GM12878 (cell line): ENCODE data around the gene SH2B3. TPM values are rescaled to one million over a fixed set of nuclear protein-coding genes. Genes with fewer than 3 reads are reported as not detected.

Experiments used
- ATAC-seq: fragments of 200-7000 bp; cut with Tn5 transposase; 3 replicates; pipeline ENCODE4 v1.9.1; 2020; ENCODE audit warnings: mild to moderate bottlenecking, moderate library complexity
- BruUV-seq: library from RNA; stranded (reverse); fragments of 400-500 nt; replicated peaks from 2 replicates; lab custom pipeline; 2021; lab: Mats Ljungman, UMichigan
- CTCF ChIA-PET: fragments of 300-600 bp; sonication (Branson Sonifier 250); formaldehyde crosslinking; extraction: SDS; loops from one replicate; lab custom pipeline; 2021; ENCODE audit warnings: inconsistent platforms; lab: Yijun Ruan, JAX
- POLR2A ChIA-PET: fragments of 350-600 bp; formaldehyde crosslinking; extraction: SDS; loops from one replicate; lab custom pipeline; 2021; ENCODE audit warnings: inconsistent platforms; lab: Charles Lee
- RAD21 ChIA-PET: fragments of 300-600 bp; sonication (Branson Sonifier 250); formaldehyde crosslinking; loops from one replicate; lab custom pipeline; 2023; ENCODE audit warnings: antibody characterized with exemption; ENCODE audit not compliant: unreplicated experiment; lab: Charles Lee
- SMC1A ChIA-PET: fragments of 300-600 bp; sonication (Branson Sonifier 250); formaldehyde crosslinking; loops from one replicate; lab custom pipeline; 2023; ENCODE audit not compliant: unreplicated experiment, uncharacterized antibody; lab: Charles Lee
- DNase-seq: peaks from one replicate; pipeline ENCODE4 v3.0.0-alpha.2; 2011; ENCODE audit warnings: low read depth, low spot score
- FAIRE-seq: peaks from 3 replicates; lab custom pipeline; 2011; peaks lifted over from hg19 to GRCh38; lab: Jason Lieb, UNC
- H2AFZ ChIP-seq: 2 replicates; pipeline ENCODE4 v1.6.0; 2011; ENCODE audit warnings: low read depth, low read length, control low read depth; ENCODE audit not compliant: control insufficient read depth
- H3K27ac ChIP-seq: 2 replicates; pipeline ENCODE4 v1.5.1; 2011; ENCODE audit warnings: control low read depth; ENCODE audit not compliant: control insufficient read depth, insufficient read depth
- H3K27me3 ChIP-seq, 2 experiments: replicated peaks in 1 of 2; 2 replicates each; pipeline versions ENCODE4 v1.6.0 to v1.6.1; 2011; ENCODE audit warnings: low read length in 1 of 2; ENCODE audit not compliant: control insufficient read depth in 2 of 2, insufficient read depth in 2 of 2
- H3K36me3 ChIP-seq, 2 experiments: 2 replicates each; pipeline ENCODE4 v1.5.1; 2011; ENCODE audit warnings: low read length in 1 of 2; ENCODE audit not compliant: control insufficient read depth in 2 of 2, insufficient read depth in 2 of 2
- H3K4me1 ChIP-seq: 2 replicates; pipeline ENCODE4 v1.6.1; 2011; ENCODE audit warnings: mild to moderate bottlenecking, low read length, moderate library complexity, mixed read lengths; ENCODE audit not compliant: control insufficient read depth, insufficient read depth
- H3K4me2 ChIP-seq: 2 replicates; pipeline ENCODE4 v1.6.0; 2011; ENCODE audit warnings: control low read depth; ENCODE audit not compliant: control insufficient read depth, insufficient read depth
- H3K4me3 ChIP-seq: fragments of 200-600 bp; sonication (generic); 2 replicates; pipeline ENCODE4 v1.5.1; 2016
- H3K79me2 ChIP-seq: 2 replicates; pipeline ENCODE4 v1.6.0; 2011; ENCODE audit warnings: low read length; ENCODE audit not compliant: control insufficient read depth, insufficient read depth
- H3K9ac ChIP-seq: 2 replicates; pipeline ENCODE4 v1.8.0; 2011; ENCODE audit warnings: low read length, control low read depth, mixed read lengths; ENCODE audit not compliant: control insufficient read depth, insufficient read depth
- H3K9me3 ChIP-seq: replicated peaks from 3 replicates; pipeline ENCODE4 v1.5.1; 2011; ENCODE audit warnings: mild to moderate bottlenecking, low read length; ENCODE audit not compliant: control insufficient read depth, insufficient read depth
- H4K20me1 ChIP-seq: 2 replicates; pipeline ENCODE4 v1.6.0; 2011; ENCODE audit not compliant: control insufficient read depth, insufficient read depth
- ATF2 ChIP-seq: IDR thresholded peaks from 2 replicates; pipeline ENCODE4 v1.6.1; 2012; ENCODE audit warnings: low read length, inconsistent platforms
- CHD2 ChIP-seq: IDR thresholded peaks from 2 replicates; pipeline ENCODE4 v1.6.1; 2011; ENCODE audit warnings: low read depth, low read length, improper control_type of control experiment, borderline replicate concordance
- DPF2 ChIP-seq: fragments of 450-650 bp; IDR thresholded peaks from 2 replicates; pipeline ENCODE4 v1.6.1; 2017; ENCODE audit warnings: mild to moderate bottlenecking
- GATAD2B ChIP-seq: fragments of 450-650 bp; conservative IDR thresholded peaks from 2 replicates; pipeline ENCODE4 v1.6.1; 2017; ENCODE audit warnings: low read depth, mild to moderate bottlenecking, moderate library complexity
- HCFC1 ChIP-seq: fragments of 150-350 bp; IDR thresholded peaks from 2 replicates; pipeline ENCODE4 v1.6.1; 2014; ENCODE audit warnings: low read length
- IRF4 ChIP-seq: IDR thresholded peaks from 2 replicates; pipeline ENCODE4 v1.6.1; 2011; ENCODE audit warnings: low read depth, low read length
- LARP7 ChIP-seq: fragments of 450-650 bp; IDR thresholded peaks from 2 replicates; pipeline ENCODE4 v1.6.1; 2017; ENCODE audit warnings: mild to moderate bottlenecking
- MYB ChIP-seq: fragments of 150-350 bp; IDR thresholded peaks from 2 replicates; pipeline ENCODE4 v1.6.1; 2014; ENCODE audit warnings: mild to moderate bottlenecking, low read depth, low read length, borderline replicate concordance
- NR2C2 ChIP-seq: IDR thresholded peaks from 2 replicates; pipeline ENCODE4 v1.6.1; 2011; ENCODE audit warnings: borderline replicate concordance, low read depth; ENCODE audit not compliant: control insufficient read depth, insufficient read length
- RELA ChIP-seq: fragments of 450-650 bp; IDR thresholded peaks from 2 replicates; pipeline ENCODE4 v1.8.0; 2014; ENCODE audit warnings: borderline replicate concordance; ENCODE audit not compliant: partially characterized antibody
- SMAD1 ChIP-seq: fragments of 450-650 bp; IDR thresholded peaks from 2 replicates; pipeline ENCODE4 v1.6.1; 2018; ENCODE audit warnings: mild to moderate bottlenecking, low read depth; ENCODE audit not compliant: partially characterized antibody
- SREBF1 ChIP-seq: IDR thresholded peaks from 2 replicates; pipeline ENCODE4 v1.6.1; 2012; ENCODE audit warnings: mild to moderate bottlenecking, low read length
- ZNF207 ChIP-seq: fragments of 450-650 bp; IDR thresholded peaks from 2 replicates; pipeline ENCODE4 v1.6.1; 2014; ENCODE audit warnings: antibody characterized with exemption, mild to moderate bottlenecking, borderline replicate concordance
- ZNF687 ChIP-seq: fragments of 450-650 bp; IDR thresholded peaks from 2 replicates; pipeline ENCODE4 v1.6.1; 2017; ENCODE audit warnings: mild to moderate bottlenecking, moderate library complexity
- WGBS: methylation state at CpG from one replicate; pipeline ENCODE4 v1.1.6; 2016; ENCODE audit warnings: low lambda C conversion rate; ENCODE audit not compliant: insufficient replicate concordance, insufficient coverage; ENCODE audit errors: missing lambda C conversion rate; 5-methylcytosine and 5-hydroxymethylcytosine counted together
- in situ Hi-C: fragments of 300-500 bp; cut with MboI; formaldehyde crosslinking; loops from 9 replicates; pipeline ENCODE4 v1.14.3; 2018; ENCODE audit warnings: mixed read lengths
- intact Hi-C: fragments of 100-400 bp; cut with micrococcal nuclease; formaldehyde crosslinking; loops from one replicate; pipeline ENCODE4 v1.14.2; 2022; ENCODE audit not compliant: unreplicated experiment
- polyA plus RNA-seq, 11 experiments: library from polyadenylated mRNA; depleted of rRNA in 4 of 11; unstranded in 6 of 11; stranded (reverse) in 5 of 11; fragments of >200 nt; fragmentation: Nextera tagmentation in 4 of 11; fragmentation: Illumina TruSeq in 1 of 11; extraction: Ambion mirVana in 4 of 11; extraction: Trizol in 1 of 11; gene quantifications; 1 replicate in 1 of 11; 2 replicates in 10 of 11; pipeline versions ENCODE4 v1.2.1 to v1.2.3, GENCODE V29; 2011 to 2016; ENCODE audit warnings: inconsistent platforms in 2 of 11, missing spikeins in 2 of 11, low read depth in 1 of 11
- total RNA-seq, 4 experiments: library from RNA; depleted of rRNA in 3 of 4; stranded (reverse); fragments of >200 nt in 3 of 4; fragmentation: Illumina TruSeq in 1 of 4; extraction: Trizol in 1 of 4; gene quantifications; 2 replicates each; pipeline versions ENCODE4 v1.2.1 to v1.2.3, GENCODE V29; 2013 to 2021
- TF ChIP-seq, protein P1 (sequence below): IDR thresholded peaks from 2 replicates; pipeline ENCODE4 v1.6.1; 2012; ENCODE audit warnings: low read depth, low read length, improper control_type of control experiment

SH2B3 gene
- total and polyA plus RNA-seq, 10 of the 15 experiments (the other 5 are each of a cell fraction or from before 2014, with no cell fraction given) = 5.8 to 46.4 (median 23.3) TPM

DNA sequence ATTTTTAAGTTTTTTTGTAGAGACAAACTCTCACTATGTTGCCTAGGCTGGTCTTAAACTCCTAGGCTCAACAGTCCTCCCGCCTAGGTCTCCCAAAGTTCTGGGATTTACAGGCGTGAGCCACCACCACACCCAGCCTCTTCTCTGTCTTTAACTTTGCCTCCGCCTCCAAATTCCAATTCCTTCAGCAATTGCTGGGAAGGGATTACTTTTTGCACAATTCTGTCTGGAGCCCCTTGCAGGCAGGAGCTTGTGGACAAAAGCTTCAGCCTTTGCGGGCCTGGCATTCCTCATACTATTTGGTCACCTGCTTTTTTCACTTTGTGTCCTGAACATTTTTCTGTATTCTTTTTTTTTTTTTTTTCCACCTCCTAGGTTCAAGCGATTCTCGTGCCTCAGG lies 26.0 kb downstream of the SH2B3 start:
- Histone ChIP-seq H3K79me2 (peaks cover 91% of the 10 kb centered on the region), H2AFZ (no peak overlapping the region), H3K9me3 (no peaks in the 10 kb centered on the region), H3K4me3 (no peak overlapping the region), H3K4me2 (0 out of 2 replicates have a peak overlapping the region, but pooled peaks have one; percentile 5), H3K27me3 (no peaks in the 10 kb centered on the region), H3K27ac (peak overlapping the region; percentile 95), H3K4me1 (peaks cover 89% of the 10 kb centered on the region), H3K9ac (peak overlapping the region; percentile 10; the same call in 1 of the 2 replicates), H3K36me3 (peaks cover 2 to 6% of the 10 kb centered on the region in 2 experiments; a peak in 3 of 4 replicates), H4K20me1 (no peaks in the 10 kb centered on the region; the same call in 1 of the 2 replicates)
- ATAC-seq (no peak), DNase-seq (no peak), FAIRE-seq (no peak)
- no TSS peak for BruUV-seq
- 98% methylated on average over 6 of the region's 6 CpGs for WGBS
- RAD21 ChIA-PET = interaction anchor here (2.6 to 5.2 kb wide), 7 partner anchors 12 to 35 kb away, joined by 12 to 53 read pairs (median 37); no protein-coding TSS in a partner anchor
- in situ Hi-C loops = loop anchor here (25.0 kb wide), 1 partner anchor 1781 kb away; the partner anchor contains the start of gene TPCN1
- TF ChIP-seq SMAD1 = no peak
- no peak for TF ChIP-seq HCFC1
- no peak for TF ChIP-seq ZNF207
- no peak for TF ChIP-seq LARP7
- TF ChIP-seq, protein P1, sequence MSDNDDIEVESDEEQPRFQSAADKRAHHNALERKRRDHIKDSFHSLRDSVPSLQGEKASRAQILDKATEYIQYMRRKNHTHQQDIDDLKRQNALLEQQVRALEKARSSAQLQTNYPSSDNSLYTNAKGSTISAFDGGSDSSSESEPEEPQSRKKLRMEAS = no peak
- TF ChIP-seq ZNF687 = no peak
- TF ChIP-seq DPF2 = no peak
- no peak for TF ChIP-seq GATAD2B
- TF ChIP-seq NR2C2 = no peak
- no peak for TF ChIP-seq CHD2
- TF ChIP-seq ATF2 = no peak
- no peak for TF ChIP-seq MYB
- no peak for TF ChIP-seq IRF4
- TF ChIP-seq RELA = no peak
- no peak for TF ChIP-seq SREBF1
- CTCF ChIA-PET = interaction anchor here (1.3 to 10.2 kb wide), 5 partner anchors 15 to 35 kb away, joined by 5 to 160 read pairs (median 36); no protein-coding TSS in a partner anchor
- intact Hi-C loops = loop anchor here (2.0 kb wide), 1 partner anchor 27 kb away; the partner anchor contains the start of gene SH2B3
- SMC1A ChIA-PET = interaction anchor here (1.4 to 7.7 kb wide), 7 partner anchors 9 to 27 kb away, joined by 4 to 57 read pairs (median 38); partner anchors contain the start of gene SH2B3
- POLR2A ChIA-PET = interaction anchor here (1.5 to 12.0 kb wide), 3 partner anchors 12 to 23 kb away, joined by 4 to 188 read pairs (median 50); partner anchors contain the start of gene SH2B3
